Body of pancreas (tissue), 4 donors: ENCODE data around the gene NELL2. TPM values are rescaled to one million over a fixed set of nuclear protein-coding genes. Genes with fewer than 3 reads are reported as not detected.

Experiments used
- ATAC-seq: fragments of 150-250 bp; one replicate; pipeline ENCODE4 v1.9.1; 2016
- DNase-seq, 4 donors: peaks; one replicate each; pipeline ENCODE4 v3.0.0-alpha.2; 2019
- H3K27ac ChIP-seq, 4 donors: fragments of 200-600 bp; sonication (generic); 1 replicate in 3 of 4; 2 replicates in 1 of 4; pipeline versions ENCODE4 v1.5.1 to v1.6.1; 2016 to 2019; ENCODE audit warnings: mild to moderate bottlenecking in 1 of 4, mixed read lengths in 1 of 4, moderate library complexity in 1 of 4
- H3K27me3 ChIP-seq, 2 donors: fragments of 200-600 bp; sonication (generic); one replicate each; pipeline ENCODE4 v1.6.0; 2016; ENCODE audit warnings: mild to moderate bottlenecking in 1 of 2
- H3K36me3 ChIP-seq, 2 donors: fragments of 200-600 bp; sonication (generic); replicated peaks in 1 of 2; 2 replicates each; pipeline ENCODE4 v1.5.1; 2016; ENCODE audit warnings: low read depth in 2 of 2; ENCODE audit not compliant: insufficient read depth in 1 of 2
- H3K4me1 ChIP-seq: fragments of 200-600 bp; sonication (generic); one replicate; pipeline ENCODE4 v1.6.0; 2016
- H3K4me3 ChIP-seq, 2 donors: fragments of 200-600 bp; sonication (generic); 1 replicate in 1 of 2; 2 replicates in 1 of 2; pipeline ENCODE4 v1.5.1; 2016 to 2019
- H3K9me3 ChIP-seq, 3 donors: fragments of 200-600 bp; sonication (generic); 1 replicate in 2 of 3; 2 replicates in 1 of 3; pipeline ENCODE4 v1.5.1; 2016
- CTCF ChIP-seq, 7 experiments: fragments of 450-650 bp in 4 of 7; fragments of 200-600 bp in 3 of 7; sonication (generic) in 3 of 7; IDR thresholded peaks; one replicate each; pipeline ENCODE4 v1.5.1; 2016 to 2019; ENCODE audit warnings: antibody characterized with exemption in 7 of 7
- POLR2A ChIP-seq, 3 donors: fragments of 450-650 bp; IDR thresholded peaks; one replicate each; pipeline ENCODE4 v1.6.1; 2016; ENCODE audit warnings: antibody characterized with exemption in 3 of 3, mild to moderate bottlenecking in 2 of 3
- WGBS, 2 donors: methylation state at CpG; one replicate each; pipeline ENCODE4 v1.1.5; 2017; 5-methylcytosine and 5-hydroxymethylcytosine counted together
- intact Hi-C: fragments of 100-400 bp; cut with DNase I; formaldehyde crosslinking; loops from one replicate; pipeline ENCODE4 v1.15.1; 2023
- total RNA-seq, 2 donors: library from RNA; depleted of rRNA; stranded (reverse); fragments of >200 nt; gene quantifications; one replicate each; pipeline ENCODE4 v1.1.0, GENCODE V29; 2016

NELL2 gene
- total RNA-seq, 2 donors from 2014 or later, result 3.6 TPM; not detected in 1

- no peak overlapping the region for H3K4me3 ChIP-seq
- intact Hi-C loops, result no loop called here
- H3K4me1 ChIP-seq, result no peaks in the 10 kb centered on the region
- 44 to 54% methylated on average over 1 of the region's 1 CpG for WGBS, 2 donors
- no peaks in the 10 kb centered on the region for H3K36me3 ChIP-seq
- H3K27me3 ChIP-seq, result no peaks in the 10 kb centered on the region
- TF ChIP-seq CTCF (IDR thresholded peaks at IDR 0.05), result no peak
- no peak for TF ChIP-seq POLR2A (IDR thresholded peaks at IDR 0.05)
- no peak overlapping the region for H3K27ac ChIP-seq
- no peaks in the 10 kb centered on the region for H3K9me3 ChIP-seq
- ATAC-seq (no peak), DNase-seq (no peak)
Measured at GRCh38 chr12:44628180-44628579, 247.9 kb downstream of the NELL2 start.

GRCh38 chr12:44627387-44628166, 248.5 kb downstream of the NELL2 start:
- intact Hi-C loops, result no loop called here

GRCh38 chr12:44626883-44627282, 249.2 kb downstream of the NELL2 start:
- H3K27me3 ChIP-seq, result no peaks in the 10 kb centered on the region
- no peak overlapping the region for H3K4me3 ChIP-seq
- DNase-seq, result no peak
- intact Hi-C loops, result no loop called here
- H3K9me3 ChIP-seq, result no peaks in the 10 kb centered on the region
- ATAC-seq, result no peak
- no peaks in the 10 kb centered on the region for H3K36me3 ChIP-seq
- H3K27ac ChIP-seq, result no peak overlapping the region
- 14 to 18% methylated on average over 2 of the region's 2 CpGs for WGBS, 2 donors
- H3K4me1 ChIP-seq, result no peaks in the 10 kb centered on the region
- TF ChIP-seq POLR2A (IDR thresholded peaks at IDR 0.05) (no peak), CTCF (IDR thresholded peaks at IDR 0.05) (no peak)

More at GRCh38 chr12:44627387-44628166, 248.5 kb downstream of the NELL2 start:
- no peak for TF ChIP-seq POLR2A (IDR thresholded peaks at IDR 0.05)
- TF ChIP-seq CTCF (IDR thresholded peaks at IDR 0.05), result no peak
- H3K4me1 ChIP-seq, result no peaks in the 10 kb centered on the region
- H3K36me3 ChIP-seq, result no peaks in the 10 kb centered on the region
- DNase-seq, result no peak
- ATAC-seq, result no peak
- H3K27me3 ChIP-seq, result no peaks in the 10 kb centered on the region
- no peaks in the 10 kb centered on the region for H3K9me3 ChIP-seq
- WGBS, 2 donors, result 58% methylated on average over 5 of the region's 5 CpGs
- no peak overlapping the region for H3K4me3 ChIP-seq
- H3K27ac ChIP-seq, result no peak overlapping the region

- ATAC-seq (no peak), DNase-seq (no peak)
- Histone ChIP-seq H3K4me1 (no peaks in the 10 kb centered on the region), H3K27ac (no peak overlapping the region), H3K9me3 (no peaks in the 10 kb centered on the region), H3K27me3 (no peaks in the 10 kb centered on the region), H3K4me3 (no peak overlapping the region), H3K36me3 (no peaks in the 10 kb centered on the region)
- intact Hi-C loops, result no loop called here
- TF ChIP-seq CTCF (IDR thresholded peaks at IDR 0.05) (no peak), POLR2A (IDR thresholded peaks at IDR 0.05) (no peak)
- 35 to 42% methylated on average over 5 of the region's 5 CpGs for WGBS, 2 donors
Measured at GRCh38 chr12:44618946-44619345, 257.2 kb downstream of the NELL2 start.

- TF ChIP-seq CTCF (IDR thresholded peaks at IDR 0.05), result no peak
- TF ChIP-seq POLR2A (IDR thresholded peaks at IDR 0.05), result no peak
- H3K4me1 ChIP-seq, result no peaks in the 10 kb centered on the region
- no peak for DNase-seq
- H3K36me3 ChIP-seq, result no peaks in the 10 kb centered on the region
- intact Hi-C loops, result no loop called here
- no peaks in the 10 kb centered on the region for H3K27me3 ChIP-seq
- WGBS, 2 donors, result 49 to 50% methylated on average over 3 of the region's 3 CpGs
- H3K27ac ChIP-seq, result no peak overlapping the region
- no peaks in the 10 kb centered on the region for H3K9me3 ChIP-seq
- ATAC-seq, result no peak
- H3K4me3 ChIP-seq, result no peak overlapping the region
Measured at GRCh38 chr12:44616402-44616801, 259.7 kb downstream of the NELL2 start.
